Inflammatory macrophage treated with lipopolysaccharide for 4 hours (primary cell): ENCODE data around the gene DHX8.

Experiments
- DNase-seq: peaks from one replicate; pipeline ENCODE4 v3.0.0-alpha.2; 2020

The DHX8 gene

DNA sequence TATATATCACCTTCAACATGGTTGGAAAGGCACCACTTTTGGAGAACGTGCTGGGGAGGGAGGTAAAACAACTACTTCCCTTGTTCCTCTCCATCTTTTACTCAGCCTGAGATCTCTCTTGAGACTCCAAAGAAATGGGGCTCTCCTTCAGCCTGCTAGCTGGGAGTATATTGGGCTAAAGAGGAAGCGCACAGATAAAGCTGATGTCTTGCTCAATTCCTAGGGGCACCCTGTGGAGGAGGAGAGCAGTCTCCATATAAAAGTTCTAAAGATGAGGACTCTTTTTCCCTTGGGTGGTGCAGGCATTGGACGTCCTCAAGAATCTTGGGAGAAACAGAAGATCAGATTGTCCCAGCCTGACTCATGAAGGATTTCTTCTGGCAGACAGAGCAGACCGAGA lies 67.0 kb downstream of the DHX8 start:
- DNase-seq: peak; percentile 27

DNA sequence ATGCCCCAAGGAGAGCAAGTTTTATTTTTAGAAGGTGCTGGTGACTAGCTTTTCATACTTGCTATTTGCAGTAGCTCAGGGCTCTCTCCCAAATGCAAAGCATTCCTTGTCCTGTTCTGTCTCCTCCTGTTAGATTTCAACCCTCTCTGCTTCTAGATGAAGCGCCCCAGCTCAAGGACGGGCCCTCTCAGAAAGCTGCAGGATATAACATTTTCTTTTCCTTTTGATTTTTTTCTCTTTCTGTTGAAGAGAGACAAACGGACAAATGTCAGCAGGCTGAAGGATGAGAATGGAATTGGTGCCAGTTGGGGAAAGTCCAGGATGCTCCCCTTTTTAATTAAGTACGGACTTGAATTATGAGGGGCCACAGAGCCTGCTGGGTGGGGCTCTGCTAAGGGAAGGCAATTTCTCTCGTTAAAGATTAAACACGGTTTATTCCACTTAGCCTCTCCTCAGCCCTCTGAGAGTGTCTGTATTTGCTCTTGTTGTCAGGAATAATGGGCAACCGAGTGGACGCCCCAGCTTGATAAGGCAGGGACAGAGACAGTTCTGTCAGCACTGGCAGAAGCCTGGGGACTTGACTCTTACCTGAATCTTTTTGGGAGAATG lies 68.6 kb downstream of the DHX8 start:
- DNase-seq: no peak

DNA sequence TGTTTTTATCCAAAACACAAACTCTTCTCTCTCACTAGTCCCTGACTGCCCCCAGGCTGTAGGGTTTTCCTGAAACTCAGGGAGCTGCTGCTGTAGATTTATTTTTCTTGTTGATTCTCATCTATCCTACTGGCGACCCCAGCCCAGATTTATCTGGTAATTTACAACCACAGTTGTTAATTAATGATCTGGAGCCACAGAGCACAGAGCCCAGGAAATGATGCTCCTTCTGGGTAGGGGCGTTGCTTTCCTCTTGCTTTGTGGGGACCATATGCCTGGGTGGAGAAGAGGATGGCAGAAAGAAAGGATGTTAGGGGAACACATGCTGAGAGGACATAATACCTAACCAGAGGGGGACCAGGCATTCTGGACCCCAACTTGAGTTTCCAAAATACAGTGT lies 69.8 kb downstream of the DHX8 start:
- DNase-seq: no peak

DNA sequence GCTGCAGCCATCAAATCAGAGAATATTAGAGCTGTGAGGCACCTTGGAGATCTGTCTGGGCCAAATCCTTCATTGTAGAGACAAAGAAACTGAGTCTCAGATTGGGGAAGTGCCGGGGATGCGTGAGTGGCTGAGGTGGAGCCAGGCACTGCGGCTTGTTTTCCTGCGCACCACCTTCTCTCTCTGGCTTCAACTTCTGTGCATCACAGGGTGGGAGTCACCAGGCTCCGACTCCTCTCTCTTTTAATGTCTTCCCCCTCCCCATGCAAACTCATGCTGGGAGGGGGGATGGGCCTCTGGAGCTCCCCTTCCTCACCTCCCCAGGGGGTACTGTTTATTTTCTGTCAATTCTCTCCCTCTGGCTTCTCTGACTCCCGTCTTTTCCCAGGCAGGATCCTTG lies 71.1 kb downstream of the DHX8 start:
- DNase-seq: no peak

DNA sequence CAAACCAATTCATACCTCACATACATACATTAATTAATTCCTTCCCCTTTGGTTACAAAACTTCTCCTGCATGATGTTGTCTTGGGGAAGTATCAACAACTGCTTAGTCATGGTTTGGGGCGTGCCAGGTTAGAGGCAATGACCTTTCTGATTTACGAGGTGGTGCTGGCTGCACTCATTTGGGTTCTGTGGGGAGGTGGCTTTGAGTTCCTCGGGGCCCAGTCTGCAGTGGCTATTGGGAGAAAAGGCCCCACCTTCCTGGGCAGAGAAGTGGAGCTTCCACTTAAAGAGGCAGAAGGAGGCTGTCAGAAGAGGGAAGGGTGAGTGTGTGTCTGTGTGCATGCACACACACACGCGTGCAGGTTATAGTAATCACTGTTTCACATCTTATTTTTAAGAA lies 72.5 kb downstream of the DHX8 start:
- peak; percentile 85 for DNase-seq

GRCh38 chr17:43558805-43559160 lies 75.0 kb downstream of the DHX8 start:
- DNase-seq: no peak

DNA sequence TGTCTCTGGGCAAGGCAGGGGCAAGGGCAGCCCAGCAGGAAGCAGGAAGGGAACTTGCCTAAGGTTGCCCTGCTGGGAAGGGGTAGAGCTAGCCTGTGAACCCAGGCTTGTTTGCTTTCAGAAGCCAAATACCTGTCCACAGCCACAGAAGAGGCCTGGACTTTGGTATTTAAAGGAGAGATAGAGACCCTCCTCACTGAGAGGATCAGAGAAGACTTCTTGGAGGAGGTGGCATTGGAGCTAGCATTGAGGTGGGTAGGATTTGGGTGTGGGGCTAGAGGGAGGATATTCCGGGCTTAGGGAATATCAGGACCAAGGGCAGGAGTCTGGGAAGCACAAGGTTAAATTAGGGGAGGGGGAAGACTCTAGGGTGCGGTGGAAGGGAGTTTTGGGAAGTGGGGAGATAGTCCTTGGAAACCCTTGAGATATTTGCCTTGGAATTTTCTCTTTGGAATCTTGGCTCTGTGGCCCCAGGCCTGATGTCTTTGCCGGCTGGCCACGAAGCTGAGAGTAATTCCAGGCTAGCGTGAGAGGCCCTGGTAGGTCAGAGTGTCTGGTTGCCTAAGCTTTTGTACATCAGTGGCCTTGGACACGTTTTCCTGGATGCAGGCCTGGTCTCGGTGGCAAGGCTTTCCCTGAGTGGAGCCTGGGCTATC lies 75.5 kb downstream of the DHX8 start:
- DNase-seq: no peak

- peak; percentile 14 for DNase-seq
Measured at GRCh38 chr17:43560461-43561427, 77.0 kb downstream of the DHX8 start.

GRCh38 chr17:43562679-43563599 lies 79.2 kb downstream of the DHX8 start:
- no peak for DNase-seq

GRCh38 chr17:43563600-43564594 lies 80.1 kb downstream of the DHX8 start:
- no peak for DNase-seq

- no peak for DNase-seq
Measured at GRCh38 chr17:43568506-43569082, 84.8 kb downstream of the DHX8 start.

DNA sequence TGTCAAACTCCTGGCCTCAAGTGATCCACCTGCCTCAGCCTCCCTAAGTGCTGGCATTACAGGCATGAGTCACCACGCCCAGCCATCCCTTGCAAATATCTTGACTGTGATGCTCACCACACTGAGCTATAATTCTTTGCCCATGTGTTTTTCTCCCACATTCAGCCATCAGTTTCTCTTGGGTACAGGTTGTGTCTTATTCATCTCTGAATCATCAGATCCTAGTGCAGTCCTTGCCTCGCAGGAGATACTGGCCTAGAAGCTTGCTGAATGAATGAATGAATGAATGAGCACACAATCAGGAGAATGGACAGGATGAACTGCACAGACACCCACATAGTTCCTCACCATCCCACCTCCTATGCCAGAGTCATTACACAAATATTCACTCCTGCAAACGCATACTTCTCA lies 86.7 kb downstream of the DHX8 start:
- no peak for DNase-seq

- no peak for DNase-seq
Measured at GRCh38 chr17:43572368-43572980, 88.7 kb downstream of the DHX8 start.

DNA sequence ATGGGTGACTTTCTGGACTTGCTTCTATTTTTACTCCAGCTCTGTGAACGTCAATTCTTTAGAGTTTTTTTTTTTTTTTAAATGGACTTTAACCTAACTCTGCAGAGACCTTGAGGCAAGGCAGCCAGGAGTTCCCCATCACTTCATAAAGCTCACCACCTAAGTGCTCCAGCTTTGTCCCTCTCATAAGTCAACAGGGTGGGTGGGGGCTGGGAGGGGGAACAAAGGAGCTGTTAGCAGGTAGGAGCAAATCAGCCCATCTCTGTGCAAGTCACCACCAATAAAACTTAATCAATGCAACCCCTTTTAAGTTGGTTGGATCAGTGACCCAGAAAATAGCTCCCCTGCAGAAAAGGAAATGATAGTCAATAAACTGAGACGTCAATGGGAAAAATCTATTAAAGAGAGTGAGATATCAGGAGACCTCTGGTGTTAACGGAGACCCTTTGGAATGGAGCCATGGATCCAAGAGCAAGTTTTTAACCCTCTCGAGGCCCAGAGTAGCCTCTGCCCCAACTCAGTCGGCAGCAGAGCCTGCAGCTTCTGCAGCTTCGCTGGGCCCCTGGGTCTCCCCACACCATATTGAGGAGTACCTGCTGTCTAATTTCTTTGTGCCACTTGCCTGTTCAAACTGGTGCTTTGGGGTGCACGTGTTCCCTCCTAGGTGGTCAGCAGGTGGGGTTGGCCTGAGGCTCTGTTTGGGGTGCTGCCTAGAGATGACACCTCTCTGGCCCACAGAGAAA lies 90.0 kb downstream of the DHX8 start:
- no peak for DNase-seq

GRCh38 chr17:43574348-43574747 lies 90.6 kb downstream of the DHX8 start:
- no peak for DNase-seq

DNA sequence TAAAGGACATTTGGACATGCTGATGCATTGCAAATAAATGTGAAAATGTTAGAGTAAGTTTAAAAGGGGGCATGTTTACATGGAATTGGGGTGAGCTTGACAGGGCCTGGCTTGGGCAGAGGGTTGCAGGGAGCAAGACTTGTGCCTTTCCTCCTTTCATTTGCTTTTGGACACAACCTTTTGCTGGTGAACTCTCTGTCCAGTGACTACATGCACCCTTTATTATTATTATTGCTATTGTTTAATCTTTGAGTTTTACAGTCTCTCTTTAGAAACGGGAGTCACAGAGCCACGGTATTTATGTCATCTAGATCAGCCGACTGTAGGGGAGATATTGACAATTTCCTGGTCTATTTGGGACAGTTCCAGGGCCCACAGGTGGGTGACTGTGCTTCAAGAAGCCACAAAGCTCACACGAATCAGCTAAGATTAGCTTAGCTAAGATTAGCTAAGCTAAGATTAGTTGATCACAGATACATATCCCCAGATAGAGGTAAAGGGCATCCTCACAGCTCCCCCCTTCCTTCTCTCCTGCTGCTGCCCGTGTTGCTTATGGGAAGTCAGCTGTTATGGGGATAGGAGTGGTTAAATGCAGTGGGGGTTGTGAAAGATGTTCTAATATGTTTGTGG lies 91.2 kb downstream of the DHX8 start:
- no peak for DNase-seq
